GM18868 (cell line): ENCODE data around the gene AK4.
"Not testable (repeated sequence)": the region's sequence is repeated elsewhere in the genome, so short reads cannot be mapped to it uniquely, and the experiment has no call there.

Source experiments
- ATAC-seq: cut with Tn5 transposase; IDR thresholded peaks from one replicate; pipeline ENCODE4 v1.9.1; 2021; ENCODE audit warnings: mild to moderate bottlenecking, moderate library complexity; ENCODE audit not compliant: unreplicated experiment

The AK4 gene

DNA sequence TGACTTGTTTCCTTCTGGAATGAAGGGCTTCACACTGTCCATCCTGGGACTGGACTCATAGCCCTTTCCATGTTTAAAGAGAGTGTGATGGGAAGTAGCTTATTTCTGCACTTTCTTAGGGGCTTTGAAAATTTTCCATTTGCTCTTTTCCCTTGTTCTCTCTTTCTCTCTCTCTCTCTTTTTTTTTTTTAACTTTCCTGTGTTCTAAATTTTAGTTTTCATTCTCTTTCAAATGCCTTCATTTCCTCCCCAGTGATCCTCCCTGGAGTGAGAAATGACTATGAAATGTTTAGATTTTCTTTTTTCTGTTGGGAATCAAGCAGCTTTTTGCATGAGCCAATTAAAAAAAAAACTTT lies 2.1 kb downstream of the AK4 start:
- ATAC-seq: no peak

DNA sequence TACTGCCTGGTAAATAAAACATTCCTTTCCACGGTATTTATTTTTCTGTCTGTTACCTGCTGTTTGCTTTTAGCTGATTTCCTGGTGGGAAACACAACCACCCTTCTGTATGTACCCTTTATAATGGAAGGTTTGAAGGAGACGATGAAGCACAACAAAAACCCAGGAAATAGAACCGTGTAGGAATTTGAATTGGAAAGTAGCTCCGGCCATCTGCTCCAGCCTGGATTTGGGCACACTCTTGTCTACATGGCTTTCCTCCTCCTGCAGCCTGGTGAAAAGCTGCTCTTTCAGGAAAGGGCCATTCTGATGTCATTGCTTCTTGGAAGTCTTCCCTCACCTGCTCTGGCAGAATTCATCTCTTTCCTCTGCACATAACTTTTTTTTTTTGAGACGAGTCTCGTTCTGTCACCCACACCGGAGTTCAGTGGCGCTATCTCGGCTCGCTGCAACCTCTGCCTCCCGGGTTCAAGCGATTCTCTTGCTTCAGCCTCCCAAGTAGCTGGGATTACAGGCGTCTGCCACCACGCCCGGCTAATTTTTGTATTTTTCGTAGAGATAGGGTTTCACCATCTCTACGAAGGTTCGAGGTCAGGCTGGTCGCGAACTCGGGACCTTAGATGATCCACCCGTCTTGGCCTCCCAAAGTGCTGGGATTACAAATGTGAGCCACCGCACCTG lies 2.7 kb downstream of the AK4 start:
- ATAC-seq: no peak

DNA sequence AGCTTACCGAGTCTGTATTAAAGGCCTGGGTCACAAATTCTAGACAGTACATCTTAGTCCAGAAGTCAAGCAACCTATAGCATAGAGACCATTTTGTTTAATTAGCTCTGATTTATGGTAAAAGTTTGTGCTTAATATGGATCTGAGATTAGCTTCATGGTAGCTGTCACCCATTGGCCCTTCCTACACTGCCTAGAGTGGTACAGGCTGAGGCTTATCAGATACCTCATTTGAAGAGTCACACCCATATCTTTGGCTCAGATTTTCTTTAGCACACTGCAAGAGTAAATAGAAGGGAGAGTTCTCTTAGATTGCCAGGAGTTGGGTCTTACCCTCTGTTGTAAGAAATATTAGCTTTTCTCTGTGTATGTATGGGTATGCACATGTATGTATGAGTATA lies 3.6 kb downstream of the AK4 start:
- ATAC-seq: no peak

DNA sequence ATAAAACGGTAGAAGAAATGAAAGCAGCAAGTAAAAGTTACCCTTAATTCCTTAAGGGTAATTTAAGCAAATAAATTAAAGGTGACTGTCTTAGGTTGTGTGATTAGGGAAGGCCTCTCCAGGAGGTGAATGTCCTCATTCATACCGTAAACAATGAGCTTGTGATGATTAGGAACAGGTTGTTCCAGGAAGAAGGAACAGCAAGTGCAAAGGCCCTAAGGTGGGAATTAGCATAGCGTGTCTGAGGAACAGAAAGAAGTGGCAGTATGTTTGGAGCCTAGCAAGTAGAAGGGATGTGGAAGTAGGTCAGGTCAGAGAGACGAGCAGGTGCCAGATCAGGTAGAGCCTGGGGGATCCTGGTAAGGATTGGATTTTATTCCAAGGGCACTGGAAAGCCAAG lies 5.6 kb downstream of the AK4 start:
- no peak for ATAC-seq

DNA sequence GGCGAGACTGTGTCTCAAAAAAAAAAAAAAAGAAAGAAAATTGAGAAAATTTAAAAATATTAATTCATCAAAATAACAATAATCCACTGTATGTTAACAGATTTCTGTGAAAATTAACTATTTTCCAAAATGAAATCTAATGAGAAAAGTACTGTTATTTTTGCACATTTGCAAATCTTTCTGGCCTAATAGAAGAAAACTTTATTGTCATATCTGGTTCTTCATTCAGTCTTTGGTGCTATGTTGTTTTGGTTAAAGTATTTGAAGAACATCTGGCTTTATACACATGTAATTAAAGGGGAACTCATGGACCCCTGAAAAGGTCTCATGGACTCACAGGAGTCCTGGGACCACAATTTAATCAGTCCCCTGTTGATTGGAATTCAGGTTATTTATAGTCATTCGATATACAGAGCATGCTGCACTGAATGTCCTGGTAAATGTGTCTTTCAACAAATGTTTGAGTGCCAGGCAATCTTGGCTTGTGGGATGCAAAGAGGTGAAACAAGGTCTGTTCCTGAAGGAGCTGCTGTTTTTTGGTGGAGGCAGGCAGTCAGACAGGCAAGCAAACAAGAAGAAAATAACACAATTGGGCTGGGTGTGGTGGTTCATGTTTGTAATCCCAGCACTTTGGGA lies 9.0 kb downstream of the AK4 start:
- no peak for ATAC-seq

DNA sequence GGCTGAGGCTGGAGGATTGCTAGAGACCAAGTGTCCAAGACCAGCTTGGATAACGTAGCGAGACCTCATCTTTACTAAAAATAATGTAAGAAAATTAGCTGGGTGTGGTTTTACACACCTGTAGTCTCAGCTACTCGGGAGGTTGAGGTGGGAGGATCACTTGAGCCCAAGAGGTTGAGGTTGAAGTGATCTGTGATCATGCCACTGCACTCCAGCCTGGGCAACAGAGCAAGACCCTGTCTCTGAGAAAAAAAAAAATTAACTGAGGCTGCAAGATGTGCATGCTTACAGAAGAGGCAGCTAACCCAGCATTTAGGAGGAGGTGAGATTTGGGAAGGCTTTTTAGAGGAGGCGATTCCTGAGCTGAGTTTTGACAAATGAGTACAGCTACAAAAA lies 9.5 kb downstream of the AK4 start:
- ATAC-seq: no peak

DNA sequence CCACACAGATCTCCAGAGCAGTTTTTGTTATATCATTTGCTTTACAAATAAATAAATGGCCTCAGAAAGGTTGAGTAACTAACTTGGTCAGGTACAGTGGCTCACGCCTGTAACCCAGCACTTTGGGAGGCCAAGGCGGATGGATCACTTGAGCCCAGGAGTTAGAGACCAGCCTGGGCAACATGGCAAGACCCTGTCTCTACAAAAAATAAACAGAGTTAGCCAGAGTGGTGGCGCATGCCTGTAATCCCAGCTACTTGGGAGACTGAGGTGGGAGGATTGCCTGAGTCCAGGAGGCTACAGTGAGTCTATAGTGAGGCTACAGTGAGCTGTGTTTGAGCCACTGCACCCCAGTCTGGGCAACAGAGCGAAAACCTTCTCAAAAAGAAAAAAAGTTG lies 11.3 kb downstream of the AK4 start:
- ATAC-seq: not testable (repeated sequence)

DNA sequence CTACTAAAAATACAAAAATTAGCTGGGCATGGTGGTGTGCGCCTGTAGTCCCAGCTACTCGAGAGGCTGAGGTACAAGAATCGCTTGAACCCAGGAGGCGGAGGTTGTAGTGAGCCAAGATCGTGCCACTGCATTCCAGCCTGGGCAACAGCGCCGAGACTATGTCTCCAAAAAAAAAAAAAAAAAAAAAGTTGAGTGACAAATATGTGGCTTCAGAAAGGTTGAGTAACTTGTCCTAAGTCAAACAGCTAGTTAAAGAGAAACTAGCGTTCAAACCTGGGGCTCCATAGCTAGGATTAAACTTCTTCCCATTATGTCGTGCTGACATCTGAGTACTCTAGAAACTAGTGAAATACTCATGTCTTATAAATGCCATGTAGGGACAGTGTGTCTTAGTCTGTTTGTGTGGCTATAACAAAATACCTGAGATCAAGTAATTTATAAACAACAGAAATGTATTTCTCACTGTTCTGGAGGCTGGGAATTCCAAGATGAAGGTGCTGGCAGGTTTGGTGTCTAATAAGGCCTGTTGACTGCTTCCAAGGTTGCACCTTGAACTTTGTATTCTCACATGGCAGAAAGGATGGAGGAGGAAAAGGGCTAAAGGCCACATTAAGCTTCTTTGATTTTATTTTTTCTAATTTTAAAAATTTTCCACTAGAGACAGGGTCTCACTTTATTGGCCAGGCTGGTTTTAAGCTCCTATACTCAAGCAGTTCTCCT lies 12.0 kb downstream of the AK4 start:
- ATAC-seq: no peak

DNA sequence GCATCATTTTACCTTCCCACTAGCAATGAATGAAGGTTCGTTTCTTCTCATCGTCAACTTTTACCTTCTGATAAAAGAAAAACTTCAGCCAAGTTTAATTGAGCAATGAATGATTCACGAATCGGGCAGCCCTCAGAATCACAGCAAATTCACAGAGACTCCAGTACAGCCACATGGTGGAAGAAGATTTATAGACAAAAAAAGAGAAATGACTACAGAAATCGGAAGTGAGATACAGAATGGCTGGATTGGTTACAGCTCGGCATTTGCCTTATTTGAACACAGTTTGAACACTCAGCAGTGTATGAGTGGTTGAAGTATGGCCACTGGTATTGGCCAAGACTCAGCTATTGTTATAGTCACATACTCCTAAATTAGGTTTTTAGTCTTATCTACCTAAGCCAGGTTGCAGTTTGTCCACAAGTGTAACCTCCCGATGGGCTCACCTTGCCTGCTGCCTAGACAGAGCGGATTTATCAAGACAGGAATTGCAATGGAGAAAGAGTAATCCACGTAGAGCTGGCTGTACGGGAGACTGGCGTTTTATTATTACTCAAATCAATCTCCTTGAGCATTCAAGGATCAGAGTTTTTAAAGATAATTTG lies 15.3 kb downstream of the AK4 start:
- no peak for ATAC-seq

DNA sequence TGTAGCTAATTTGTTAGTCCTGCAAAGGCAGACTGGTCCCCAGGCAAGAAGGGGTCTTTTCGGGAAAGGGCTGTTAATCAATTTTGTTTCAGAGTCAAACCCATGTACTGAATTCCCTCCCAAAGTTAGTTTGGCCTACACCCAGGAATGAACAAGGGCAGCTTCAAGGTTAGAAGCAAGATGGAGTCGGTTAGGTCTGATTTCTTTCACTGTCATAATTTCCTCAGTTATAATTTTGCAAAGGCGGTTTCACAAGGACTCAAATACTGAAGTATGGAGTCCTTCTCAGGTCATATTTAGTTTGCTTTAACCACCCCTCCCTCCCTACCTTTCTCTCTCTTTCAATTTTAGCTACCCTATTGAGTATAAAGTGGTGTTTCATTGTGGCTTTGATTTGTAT lies 16.1 kb downstream of the AK4 start:
- not testable (repeated sequence) for ATAC-seq

DNA sequence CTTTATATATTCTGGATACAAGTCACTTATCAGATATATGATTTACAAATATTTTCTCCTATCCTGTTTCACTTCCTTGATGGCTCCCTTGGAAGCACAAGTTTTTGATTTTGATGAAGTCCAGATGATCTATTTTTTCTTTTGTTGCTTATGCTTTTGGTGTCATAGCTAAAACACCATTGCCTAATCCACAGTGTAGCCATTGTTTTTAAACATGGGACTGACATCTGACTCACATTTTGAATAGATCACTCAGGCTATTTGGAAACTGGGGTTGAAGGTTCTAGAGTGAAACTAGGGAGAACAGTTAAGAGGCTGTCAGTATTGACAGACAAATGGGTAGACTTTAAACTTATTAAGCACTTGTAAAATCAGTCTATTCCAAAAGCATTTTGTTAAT lies 16.6 kb downstream of the AK4 start:
- no peak for ATAC-seq

DNA sequence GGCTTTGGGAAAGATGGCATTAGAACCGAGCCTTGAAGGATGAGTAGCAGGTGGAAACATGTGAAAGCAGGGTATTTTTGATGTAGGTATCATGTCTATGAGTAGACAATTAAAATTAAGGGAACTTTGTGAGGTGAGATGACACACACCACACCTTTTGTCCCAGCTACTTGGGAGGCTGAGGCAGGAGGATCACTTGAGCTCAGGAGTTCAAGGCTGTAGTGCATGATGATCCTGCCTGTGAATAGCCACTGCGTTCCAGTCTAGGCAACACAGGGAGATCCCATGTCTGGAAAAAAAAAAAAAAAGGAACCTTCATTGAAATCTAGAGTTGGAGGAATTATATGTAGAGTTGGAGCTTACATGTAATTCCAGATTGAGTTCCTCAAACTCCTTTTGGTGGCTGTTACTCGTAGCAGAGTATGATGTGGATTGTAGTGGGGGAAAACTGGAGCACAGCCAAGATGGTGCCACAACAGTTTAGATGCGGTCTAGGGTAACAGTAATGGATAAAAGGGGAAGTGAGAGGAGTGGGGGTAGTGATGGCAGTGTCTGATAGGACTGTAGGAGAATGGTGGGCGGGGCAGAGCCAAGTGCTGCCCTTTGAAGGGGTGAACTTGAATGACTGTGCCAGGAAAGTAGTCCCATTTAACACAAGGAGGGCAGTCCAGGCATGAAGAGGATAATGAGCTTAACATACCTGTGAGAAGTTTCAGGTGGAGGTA lies 17.4 kb downstream of the AK4 start:
- peak; percentile 89 for ATAC-seq

DNA sequence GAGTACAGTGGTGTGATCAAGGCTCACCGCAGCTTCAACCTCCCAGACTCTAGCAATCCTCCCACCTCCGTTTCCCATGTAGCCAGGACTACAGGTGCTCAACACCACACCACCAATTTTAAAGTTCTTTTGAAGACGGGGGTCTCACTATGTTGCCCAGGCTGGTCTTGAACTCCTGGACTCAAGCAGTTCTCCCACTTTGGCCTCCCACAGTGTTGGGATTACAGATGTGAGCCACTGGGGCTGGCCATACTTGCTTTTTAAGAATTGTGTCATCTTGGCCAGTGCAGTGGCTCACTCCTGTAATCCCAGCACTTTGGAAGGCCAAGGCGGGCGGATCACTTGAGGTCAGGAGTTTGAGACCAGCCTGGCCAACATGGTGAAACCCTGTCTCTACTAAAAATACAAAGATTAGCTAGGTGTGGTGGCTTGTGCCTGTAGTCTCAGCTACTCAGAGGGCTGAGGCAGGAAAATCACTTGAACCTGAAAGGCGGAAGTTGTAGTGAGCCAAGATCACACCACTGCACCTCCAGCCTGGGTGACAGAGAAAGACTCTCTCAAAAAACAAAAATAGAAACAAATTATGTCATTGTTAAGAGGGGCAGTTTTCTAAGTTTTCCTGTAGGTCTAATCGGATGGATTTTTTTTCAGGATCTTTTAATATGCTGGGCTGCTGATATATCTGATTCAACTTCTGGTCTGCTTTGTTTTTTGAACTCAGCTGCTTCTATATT lies 18.7 kb downstream of the AK4 start:
- ATAC-seq: no peak

DNA sequence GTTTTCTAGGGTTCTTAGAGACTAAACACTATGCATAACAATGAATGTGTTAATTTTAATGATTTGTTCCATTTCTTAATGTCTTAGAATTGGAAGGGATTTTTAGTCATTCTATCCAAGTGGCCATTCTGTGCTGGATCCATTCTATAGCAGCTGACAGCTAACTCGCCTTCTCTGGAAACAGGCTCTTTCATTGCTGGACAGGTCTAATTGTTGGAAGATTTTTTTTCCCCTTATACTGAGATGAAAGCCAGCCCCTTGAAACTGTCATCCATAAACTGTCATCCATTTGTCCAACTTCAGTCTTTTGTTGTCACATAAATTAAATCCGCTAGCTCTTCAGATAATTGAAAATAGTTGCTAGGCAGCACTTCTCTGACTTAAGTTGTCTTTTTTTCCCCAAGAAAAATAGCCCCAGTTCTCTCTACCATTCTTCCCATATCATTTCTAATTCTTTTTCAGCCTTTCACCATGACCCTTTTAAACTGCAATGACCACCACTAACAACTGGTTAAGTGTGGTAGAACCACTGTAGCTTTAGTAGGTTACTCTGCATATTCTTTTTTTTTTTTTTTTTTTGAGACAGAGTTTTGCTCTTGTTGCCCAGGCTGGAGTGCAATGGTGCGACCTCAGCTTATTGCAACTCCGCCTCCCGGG lies 19.7 kb downstream of the AK4 start:
- no peak for ATAC-seq

DNA sequence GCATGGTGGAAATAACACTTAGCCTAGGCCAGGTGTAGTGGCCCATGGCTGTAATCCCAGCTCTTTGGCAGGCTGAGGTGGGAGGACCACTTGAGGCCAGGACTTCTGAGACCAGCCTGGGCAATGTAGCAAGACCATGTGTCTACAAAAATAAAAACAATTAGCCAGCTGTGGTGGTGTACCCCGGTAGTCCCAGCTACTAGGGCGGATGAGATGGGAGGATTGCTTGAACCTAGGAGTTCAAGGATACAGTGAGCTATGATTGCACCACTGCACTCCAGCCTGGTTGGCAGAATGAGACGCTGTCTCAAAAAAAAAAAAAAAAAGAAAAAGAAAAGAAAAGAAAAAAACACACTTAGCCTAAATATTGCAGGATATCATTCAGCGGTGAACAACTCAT lies 20.9 kb downstream of the AK4 start:
- no peak for ATAC-seq

DNA sequence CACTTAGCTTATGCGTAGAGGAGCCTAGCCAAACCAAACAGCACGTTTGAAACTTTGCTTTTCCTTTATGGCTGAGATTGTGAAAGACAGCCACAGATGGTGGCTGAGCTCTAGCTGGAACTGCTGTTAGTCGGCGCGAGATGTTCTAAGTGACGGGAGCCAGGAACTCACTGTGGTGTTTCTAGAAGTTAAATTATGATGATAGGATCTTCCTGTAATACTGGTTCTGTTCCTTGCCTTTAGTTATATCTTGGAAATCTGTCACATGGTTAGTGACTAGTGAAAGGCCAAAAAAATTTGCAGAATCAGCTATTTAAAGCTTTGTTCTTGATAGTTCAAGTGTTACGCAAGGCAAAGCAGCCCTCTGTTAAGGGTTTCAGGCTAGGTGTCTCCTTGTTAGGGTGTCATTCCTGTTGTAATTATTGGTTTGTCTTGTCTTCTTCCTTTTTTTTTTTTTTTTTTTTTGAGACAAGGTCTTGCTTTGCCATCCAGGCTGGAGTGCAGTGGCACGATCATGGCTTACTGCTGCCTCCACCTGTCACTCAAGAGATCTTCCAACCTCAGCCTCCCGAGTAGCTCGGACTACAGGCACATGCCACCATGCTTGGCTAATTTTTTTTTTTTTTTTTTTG lies 22.6 kb downstream of the AK4 start:
- no peak for ATAC-seq

DNA sequence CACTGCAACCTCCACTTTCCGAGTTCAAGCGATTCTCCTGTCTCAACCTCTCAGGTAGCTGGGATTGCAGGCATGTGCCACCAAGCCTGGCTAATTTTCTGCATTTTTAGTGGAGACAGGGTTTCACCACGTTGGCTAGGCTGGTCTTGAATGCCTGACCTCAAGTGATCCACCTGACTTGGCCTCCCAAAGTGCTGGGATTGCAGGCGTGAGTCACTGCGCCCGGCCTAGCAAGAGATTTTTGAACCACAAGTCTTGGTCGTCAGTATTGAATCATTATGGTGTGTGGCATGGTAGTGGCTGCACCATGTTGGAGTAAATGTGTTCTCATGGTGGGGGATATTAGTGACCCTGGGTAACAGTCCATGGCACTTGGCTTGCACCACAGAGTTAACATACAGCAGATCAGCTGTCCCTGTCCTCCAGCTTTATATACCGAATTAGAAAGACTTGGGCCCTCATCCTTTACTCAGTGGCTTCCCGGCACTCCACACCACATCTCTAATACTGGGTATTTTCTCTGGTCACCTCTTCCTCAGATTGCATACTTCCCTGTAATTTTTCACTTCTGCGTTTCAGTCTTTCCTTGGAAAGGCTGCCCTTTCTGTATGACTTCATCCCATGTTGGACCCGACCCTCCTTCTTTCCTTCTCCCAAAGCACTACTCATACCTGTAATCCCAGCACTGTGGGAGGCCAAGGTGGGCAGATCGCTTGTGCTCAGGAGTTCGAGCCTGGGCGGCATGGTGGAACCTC lies 25.1 kb downstream of the AK4 start:
- ATAC-seq: no peak

DNA sequence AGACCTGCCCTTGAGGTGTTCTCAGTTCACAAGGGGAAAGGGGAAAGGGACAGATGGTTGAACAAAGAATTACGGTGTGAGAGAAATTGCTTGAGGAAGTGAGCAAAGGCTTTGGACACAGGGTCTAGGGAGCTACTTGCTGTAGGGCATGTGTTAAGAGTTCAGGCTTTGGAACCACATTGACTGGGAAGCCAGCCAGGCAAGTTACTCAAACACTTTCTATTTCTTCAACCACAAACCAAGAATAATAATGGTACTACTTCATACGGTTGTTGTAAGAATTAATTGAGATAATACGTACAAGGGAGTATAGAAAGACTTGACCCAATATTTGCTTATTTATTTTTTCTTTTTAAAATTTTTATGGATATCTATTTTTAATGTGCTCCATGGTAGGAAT lies 26.6 kb downstream of the AK4 start:
- ATAC-seq: peak; percentile 93
